Fibroblast of pulmonary artery (primary cell): ENCODE results near the gene MRC1.

Experiments
- DNase-seq: peaks from one replicate; pipeline ENCODE4 v3.0.0-alpha.2; 2010; ENCODE audit warnings: low read depth
- H3K4me3 ChIP-seq: replicated peaks from 2 replicates; pipeline ENCODE4 v1.5.1; 2011; ENCODE audit warnings: low read depth, mild to moderate bottlenecking, control low read depth, low read length, moderate library complexity
- TF ChIP-seq, protein P1 (sequence below): IDR thresholded peaks from 2 replicates; pipeline ENCODE4 v1.5.1; 2011; ENCODE audit warnings: mild to moderate bottlenecking, control low read depth, low read length, inconsistent platforms; ENCODE audit errors: missing control alignments

The MRC1 gene

DNA sequence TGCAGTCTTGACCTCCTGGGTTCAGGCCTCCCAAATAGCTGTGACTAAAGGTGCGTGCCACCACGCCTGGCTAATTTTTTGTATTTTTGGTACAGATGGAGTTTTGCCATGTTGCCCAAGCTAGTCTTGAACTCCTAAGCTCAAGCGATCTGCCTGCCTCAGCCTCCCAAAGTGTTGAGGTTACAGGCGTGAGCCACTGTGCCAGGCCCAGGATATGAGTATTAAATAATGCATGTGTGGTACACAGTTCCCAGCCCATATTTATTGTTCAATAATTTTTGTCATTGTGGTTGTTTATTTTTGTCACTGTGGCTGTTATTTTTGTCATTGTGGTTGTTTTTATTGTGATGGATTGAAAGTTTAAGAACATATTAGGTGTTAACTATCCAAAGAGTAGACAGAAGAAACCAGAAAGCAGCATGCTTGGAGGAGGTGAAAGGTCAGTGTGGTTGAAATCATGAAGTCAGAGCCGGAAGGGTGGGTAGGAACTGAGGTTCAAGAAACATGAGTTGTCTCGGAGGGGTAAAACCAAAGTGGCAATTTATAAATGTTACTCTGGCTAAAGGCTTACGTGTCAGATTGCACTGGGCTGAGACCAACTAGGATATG is 45.0 kb downstream of the MRC1 start:
- no peak for DNase-seq
- TF ChIP-seq, protein P1, sequence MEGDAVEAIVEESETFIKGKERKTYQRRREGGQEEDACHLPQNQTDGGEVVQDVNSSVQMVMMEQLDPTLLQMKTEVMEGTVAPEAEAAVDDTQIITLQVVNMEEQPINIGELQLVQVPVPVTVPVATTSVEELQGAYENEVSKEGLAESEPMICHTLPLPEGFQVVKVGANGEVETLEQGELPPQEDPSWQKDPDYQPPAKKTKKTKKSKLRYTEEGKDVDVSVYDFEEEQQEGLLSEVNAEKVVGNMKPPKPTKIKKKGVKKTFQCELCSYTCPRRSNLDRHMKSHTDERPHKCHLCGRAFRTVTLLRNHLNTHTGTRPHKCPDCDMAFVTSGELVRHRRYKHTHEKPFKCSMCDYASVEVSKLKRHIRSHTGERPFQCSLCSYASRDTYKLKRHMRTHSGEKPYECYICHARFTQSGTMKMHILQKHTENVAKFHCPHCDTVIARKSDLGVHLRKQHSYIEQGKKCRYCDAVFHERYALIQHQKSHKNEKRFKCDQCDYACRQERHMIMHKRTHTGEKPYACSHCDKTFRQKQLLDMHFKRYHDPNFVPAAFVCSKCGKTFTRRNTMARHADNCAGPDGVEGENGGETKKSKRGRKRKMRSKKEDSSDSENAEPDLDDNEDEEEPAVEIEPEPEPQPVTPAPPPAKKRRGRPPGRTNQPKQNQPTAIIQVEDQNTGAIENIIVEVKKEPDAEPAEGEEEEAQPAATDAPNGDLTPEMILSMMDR, result no peak

DNA sequence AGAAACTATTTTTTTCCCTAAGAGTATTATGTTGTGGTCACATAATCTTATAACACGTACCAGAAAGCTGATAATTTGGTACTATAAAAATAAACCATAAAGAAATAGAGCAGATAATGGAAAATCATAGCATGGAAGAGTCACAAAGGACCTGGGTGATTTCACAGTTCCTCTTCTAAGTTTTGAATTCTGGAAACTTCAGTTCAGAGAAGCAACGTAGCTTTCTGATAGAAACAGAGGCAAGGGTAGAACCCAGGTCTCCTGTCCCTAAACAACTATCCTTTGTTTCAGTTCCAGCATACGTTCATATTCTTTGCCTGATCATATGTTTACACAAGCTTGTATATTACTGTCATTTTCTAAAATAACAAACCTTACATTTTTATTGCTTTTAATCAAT is 47.9 kb downstream of the MRC1 start:
- no peak overlapping the region for H3K4me3 ChIP-seq
- DNase-seq, result no peak
- TF ChIP-seq, protein P1, result no peak

More for the DNA sequence above, 45.0 kb downstream of the MRC1 start:
- H3K4me3 ChIP-seq, result no peak overlapping the region

DNA sequence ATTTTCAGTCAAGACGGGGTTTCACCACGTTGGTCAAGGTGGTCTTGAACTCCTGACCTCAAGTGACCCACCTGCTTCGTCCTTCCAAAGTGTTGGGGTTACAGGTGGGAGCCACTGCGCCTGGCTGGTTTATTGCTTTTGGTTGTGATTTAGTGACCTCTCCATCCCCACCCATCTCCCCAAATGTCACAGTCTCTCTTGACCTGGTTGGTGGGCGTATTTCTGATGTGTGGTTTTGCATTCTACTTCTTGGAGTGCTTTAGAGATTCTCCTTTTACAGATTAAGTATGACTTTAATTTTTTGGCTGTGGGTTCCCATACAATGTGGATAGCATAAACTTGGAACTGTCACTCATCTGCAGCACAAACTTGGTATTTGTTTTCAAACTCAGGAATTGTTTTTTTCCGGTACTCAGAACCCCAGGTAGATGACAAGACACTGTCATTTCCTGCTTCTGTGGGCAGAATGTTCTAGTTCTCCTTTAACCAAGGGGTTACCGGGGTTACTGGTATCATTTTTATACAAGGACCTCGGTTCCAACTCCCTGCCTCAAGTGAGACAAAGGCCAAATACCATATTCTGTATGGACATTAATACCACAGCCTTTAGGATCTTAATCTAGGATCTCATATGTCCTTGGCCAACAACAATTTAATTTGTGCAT is 50.5 kb downstream of the MRC1 start:
- no peak overlapping the region for H3K4me3 ChIP-seq
- TF ChIP-seq, protein P1, result no peak
- no peak for DNase-seq

DNA sequence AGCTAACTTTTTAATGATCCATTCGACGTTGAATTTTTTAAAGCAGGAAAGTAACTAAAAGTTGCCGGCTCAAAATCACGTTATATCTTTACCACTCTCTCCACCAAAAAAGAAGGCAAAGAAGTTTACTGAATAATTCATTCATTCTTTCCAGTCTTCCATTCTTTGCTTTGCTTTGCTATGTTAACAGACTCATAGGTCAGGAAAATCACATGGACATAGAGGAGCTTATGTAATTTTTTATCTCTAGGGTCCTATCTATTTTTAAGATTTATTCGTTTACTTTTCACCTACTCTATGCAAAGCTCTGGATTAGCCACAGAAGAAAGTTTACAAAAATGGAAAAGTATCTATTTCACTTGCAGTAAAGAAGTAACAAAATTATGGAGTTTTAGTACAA is 52.6 kb downstream of the MRC1 start:
- TF ChIP-seq, protein P1, result no peak
- H3K4me3 ChIP-seq, result no peak overlapping the region
- no peak for DNase-seq

DNA sequence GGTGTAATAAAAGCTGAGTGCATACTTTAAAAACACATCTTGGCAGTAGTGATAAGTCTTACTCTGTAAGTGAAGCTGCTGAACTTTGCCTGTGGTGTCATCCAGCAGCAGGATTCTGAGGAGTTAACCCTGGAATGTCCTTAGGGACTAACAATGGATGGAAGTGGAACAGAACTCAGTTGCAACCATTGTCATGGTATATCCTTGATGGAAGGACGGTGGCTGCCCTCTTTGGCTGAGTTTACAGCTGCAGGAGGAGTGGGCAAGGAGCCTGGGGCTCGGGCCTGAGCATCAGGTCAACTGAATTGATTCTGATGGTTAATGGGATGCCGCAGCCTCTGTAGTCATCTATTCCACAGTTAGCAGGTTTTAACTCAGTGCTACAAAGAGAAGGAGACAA is 56.2 kb downstream of the MRC1 start:
- no peak overlapping the region for H3K4me3 ChIP-seq
- TF ChIP-seq, protein P1, result no peak
- DNase-seq, result no peak

DNA sequence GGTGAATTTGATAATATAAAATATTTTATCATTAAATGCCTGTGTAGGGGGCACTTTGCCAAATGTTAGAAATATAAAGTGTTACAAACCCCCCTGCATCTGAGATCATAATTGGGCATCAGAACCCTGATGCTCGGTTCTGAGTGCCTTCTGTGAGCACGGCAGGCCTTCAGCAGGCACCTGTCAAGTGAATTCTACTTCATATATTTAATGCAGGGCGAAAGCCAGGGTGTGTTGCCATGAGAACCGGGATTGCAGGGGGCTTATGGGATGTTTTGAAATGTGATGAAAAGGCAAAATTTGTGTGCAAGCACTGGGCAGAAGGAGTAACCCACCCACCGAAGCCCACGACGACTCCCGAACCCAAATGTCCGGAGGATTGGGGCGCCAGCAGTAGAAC is 57.2 kb downstream of the MRC1 start:
- TF ChIP-seq, protein P1, result no peak
- no peak for DNase-seq
- no peak overlapping the region for H3K4me3 ChIP-seq

DNA sequence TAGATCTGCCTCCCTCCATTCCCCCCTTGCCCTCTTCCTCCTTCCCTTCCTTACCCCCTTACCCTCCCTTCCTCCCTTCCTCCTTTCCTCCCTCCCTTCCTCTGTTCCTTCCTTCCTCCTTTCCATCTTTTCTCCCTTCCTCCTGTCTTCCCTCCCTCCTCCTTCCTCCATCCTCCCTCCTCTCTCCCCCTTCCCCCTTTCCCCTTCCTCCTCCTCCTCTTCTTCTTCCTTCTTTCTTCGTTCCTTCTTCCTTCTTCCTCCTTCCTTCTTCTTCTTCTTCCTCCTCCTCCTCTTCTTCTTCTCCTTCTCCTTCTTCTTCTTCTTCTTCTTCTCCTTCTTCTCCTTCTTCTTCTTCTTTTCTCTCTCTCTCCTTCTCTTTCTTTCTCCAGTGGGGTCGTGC is 57.9 kb downstream of the MRC1 start:
- no peak overlapping the region for H3K4me3 ChIP-seq
- DNase-seq, result no peak
- TF ChIP-seq, protein P1, result no peak
